Activated gamma-delta T cell treated with anti-CD3 and anti-CD28 coated beads, Interleukin-2, amount 50 U/mL, for 16 hours (primary cell): Measurements from ENCODE around the gene PSEN1.

Experiments
- DNase-seq: peaks from one replicate; pipeline ENCODE4 v3.0.0-alpha.2; 2020; ENCODE audit warnings: low read depth

Gene PSEN1

GRCh38 chr14:73220634-73221033, 84.3 kb downstream of the PSEN1 start:
- DNase-seq, result no peak

- no peak for DNase-seq
Measured at GRCh38 chr14:73221945-73222344, 85.6 kb downstream of the PSEN1 start.

- no peak for DNase-seq
Measured at GRCh38 chr14:73223049-73223448, 86.7 kb downstream of the PSEN1 start.

- no peak for DNase-seq
Measured at GRCh38 chr14:73225496-73225895, 89.2 kb downstream of the PSEN1 start.

GRCh38 chr14:73227812-73228781, 91.8 kb downstream of the PSEN1 start:
- DNase-seq, result no peak

- no peak for DNase-seq
Measured at GRCh38 chr14:73230051-73230450, 93.7 kb downstream of the PSEN1 start.

GRCh38 chr14:73231981-73232851, 95.9 kb downstream of the PSEN1 start:
- DNase-seq, result no peak

GRCh38 chr14:73232984-73233383, 96.7 kb downstream of the PSEN1 start:
- no peak for DNase-seq

- DNase-seq, result no peak
Measured at GRCh38 chr14:73233564-73233963, 97.3 kb downstream of the PSEN1 start.

- DNase-seq, result no peak
Measured at GRCh38 chr14:73234029-73234428, 97.7 kb downstream of the PSEN1 start.

GRCh38 chr14:73234586-73235394, 98.5 kb downstream of the PSEN1 start:
- DNase-seq, result no peak

- no peak for DNase-seq
Measured at GRCh38 chr14:73235531-73236155, 99.3 kb downstream of the PSEN1 start.

- DNase-seq, result no peak
Measured at GRCh38 chr14:73236157-73236556, 99.8 kb downstream of the PSEN1 start.

- DNase-seq, result no peak
Measured at GRCh38 chr14:73236752-73237218, 100.5 kb downstream of the PSEN1 start.

- DNase-seq, result no peak
Measured at GRCh38 chr14:73237219-73237785, 101.0 kb downstream of the PSEN1 start, which contains the start of gene PAPLN. Gene PAPLN, plus strand, starts transcription at chr14:73237506. Its CDS starts 2,273 bp downstream, at chr14:73239779.

- no peak for DNase-seq
Measured at GRCh38 chr14:73237786-73238423, 101.6 kb downstream of the PSEN1 start.

GRCh38 chr14:73238424-73238852, 102.1 kb downstream of the PSEN1 start:
- no peak for DNase-seq

- DNase-seq, result no peak
Measured at GRCh38 chr14:73238941-73239340, 102.6 kb downstream of the PSEN1 start.

- DNase-seq, result no peak
Measured at GRCh38 chr14:73239393-73240241, 103.3 kb downstream of the PSEN1 start.
